ENCODE results near the gene TMEM53.

The TMEM53 gene

DNA sequence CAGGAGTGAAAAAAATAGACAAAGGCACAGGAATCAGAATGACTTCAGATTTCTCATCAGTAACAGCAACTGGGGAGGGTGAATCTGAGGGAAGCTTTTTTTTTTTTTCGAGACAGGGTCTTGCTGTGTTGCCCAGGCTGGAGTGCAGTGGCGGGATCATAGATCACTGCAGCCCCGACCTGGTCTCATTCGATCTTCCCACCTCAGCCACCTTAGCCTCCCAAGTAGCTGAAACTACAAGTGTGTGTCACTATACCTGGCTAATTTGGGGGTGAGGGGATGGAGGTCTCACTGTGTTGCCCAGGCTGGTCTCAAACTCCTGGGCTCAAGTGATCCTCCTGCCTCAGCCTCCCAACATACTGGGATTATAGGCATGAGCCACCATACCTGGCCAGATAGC lies 10.9 kb upstream of the TMEM53 start:
- TF ChIP-seq CTCF (IDR thresholded peaks at IDR 0.05; ENCODE audit: control extremely low read depth, extremely low read depth, low read depth, missing control alignments) = no peak
- CTCF ChIA-PET = interaction anchor here (0.8 to 2.4 kb wide), 4 partner anchors 11 to 102 kb away, joined by 3 to 14 read pairs (median 4); partner anchors contain the start of genes ARMH1 and TMEM53
- DNase-seq (ENCODE audit: extremely low spot score) = no peak
- POLR2A ChIA-PET = no interaction called here

GRCh38 chr1:44684525-44684924 lies 10.2 kb upstream of the TMEM53 start:
- DNase-seq (ENCODE audit: extremely low spot score) = peak; percentile 57
- POLR2A ChIA-PET = interaction anchor here (1.5 kb wide), 1 partner anchor 10 kb away, joined by 3 read pairs; the partner anchor contains the start of genes ARMH1 and TMEM53
- CTCF ChIA-PET = interaction anchor here (1.0 to 2.4 kb wide), 4 partner anchors 10 to 32 kb away, joined by 3 to 14 read pairs (median 8); partner anchors contain the start of genes ARMH1 and TMEM53
- TF ChIP-seq CTCF (IDR thresholded peaks at IDR 0.05; ENCODE audit: control extremely low read depth, extremely low read depth, low read depth, missing control alignments) = no peak

- ChIA-PET CTCF (interaction anchor here (0.8 to 2.4 kb wide), 5 partner anchors 9 to 627 kb away, joined by 4 to 8 read pairs (median 5); partner anchors contain the start of genes ARMH1 and TMEM53), POLR2A (no interaction called here)
- no peak for DNase-seq (ENCODE audit: extremely low spot score)
These were observed 8.6 kb upstream of the TMEM53 start for GRCh38 chr1:44682883-44683265.

GRCh38 chr1:44681905-44682882 lies 7.9 kb upstream of the TMEM53 start:
- CTCF ChIA-PET = interaction anchor here (1.1 to 2.4 kb wide), 6 partner anchors 8 to 118 kb away, joined by 3 to 8 read pairs (median 4); partner anchors contain the start of genes ARMH1, PLK3 and TMEM53
- TF ChIP-seq CTCF (IDR thresholded peaks at IDR 0.05; ENCODE audit: control extremely low read depth, extremely low read depth, low read depth, missing control alignments) = no peak
- POLR2A ChIA-PET = no interaction called here
- DNase-seq (ENCODE audit: extremely low spot score) = no peak

More at GRCh38 chr1:44682883-44683265, 8.6 kb upstream of the TMEM53 start:
- no peak for TF ChIP-seq CTCF (IDR thresholded peaks at IDR 0.05; ENCODE audit: control extremely low read depth, extremely low read depth, low read depth, missing control alignments)

- POLR2A ChIA-PET = interaction anchor here (0.8 kb wide), 1 partner anchor 42 kb away, joined by 3 read pairs; no protein-coding TSS in a partner anchor
- TF ChIP-seq CTCF (IDR thresholded peaks at IDR 0.05; ENCODE audit: control extremely low read depth, extremely low read depth, low read depth, missing control alignments) = no peak
- no peak for DNase-seq (ENCODE audit: extremely low spot score)
- CTCF ChIA-PET = interaction anchor here (0.9 to 2.0 kb wide), 3 partner anchors 17 to 39 kb away, joined by 3 to 6 read pairs (median 4); no protein-coding TSS in a partner anchor
These were observed 5.2 kb upstream of the TMEM53 start for GRCh38 chr1:44679468-44679867.

GRCh38 chr1:44678626-44679025 lies 4.3 kb upstream of the TMEM53 start:
- ChIA-PET CTCF (no interaction called here), POLR2A (no interaction called here)
- TF ChIP-seq CTCF (IDR thresholded peaks at IDR 0.05; ENCODE audit: control extremely low read depth, extremely low read depth, low read depth, missing control alignments) = no peak
- no peak for DNase-seq (ENCODE audit: extremely low spot score)
